Keratinocyte (primary cell): ENCODE measurements around the gene WFDC2. TPM values are rescaled to one million over a fixed set of nuclear protein-coding genes. Genes with fewer than 3 reads are reported as not detected.

Source experiments
- DNase-seq: peaks from one replicate; pipeline ENCODE4 v3.0.0-alpha.2; 2011; ENCODE audit warnings: low read depth, missing footprints, low spot score
- FAIRE-seq: peaks from 2 replicates; lab custom pipeline; 2011; peaks lifted over from hg19 to GRCh38; lab: Jason Lieb, UNC
- H2AFZ ChIP-seq: 2 replicates; pipeline ENCODE4 v1.6.0; 2012; ENCODE audit warnings: low read length, control low read depth, inconsistent platforms; ENCODE audit not compliant: control insufficient read depth
- H3K27ac ChIP-seq: 2 replicates; pipeline ENCODE4 v1.5.1; 2011; ENCODE audit warnings: low read length; ENCODE audit not compliant: control insufficient read depth, insufficient read depth
- H3K27me3 ChIP-seq: 3 replicates; pipeline ENCODE4 v1.6.0; 2011; ENCODE audit warnings: low read length; ENCODE audit not compliant: control insufficient read depth, insufficient read depth; ENCODE audit errors: extremely low read depth
- H3K36me3 ChIP-seq, 2 experiments: 2 replicates in 1 of 2; 3 replicates in 1 of 2; pipeline ENCODE4 v1.5.1; 2011; ENCODE audit warnings: low read length in 2 of 2, mild to moderate bottlenecking in 1 of 2; ENCODE audit not compliant: control insufficient read depth in 2 of 2, insufficient read depth in 2 of 2; ENCODE audit errors: extremely low read depth in 1 of 2
- H3K4me1 ChIP-seq: 3 replicates; pipeline ENCODE4 v1.5.1; 2011; ENCODE audit warnings: low read length; ENCODE audit not compliant: control insufficient read depth, insufficient read depth; ENCODE audit errors: extremely low read depth
- H3K4me2 ChIP-seq: 3 replicates; pipeline ENCODE4 v1.6.0; 2011; ENCODE audit warnings: low read depth, low read length; ENCODE audit not compliant: control insufficient read depth, insufficient read depth; ENCODE audit errors: extremely low read depth
- H3K4me3 ChIP-seq, 3 experiments: fragments of 200-600 bp in 1 of 3; sonication (generic) in 1 of 3; 2 replicates in 2 of 3; 3 replicates in 1 of 3; pipeline ENCODE4 v1.5.1; 2011 to 2016; ENCODE audit warnings: low read length in 3 of 3, mild to moderate bottlenecking in 3 of 3, control low read depth in 2 of 3, inconsistent platforms in 1 of 3, low read depth in 1 of 3, mixed read lengths in 1 of 3, mixed run types in 1 of 3, moderate library complexity in 1 of 3; ENCODE audit not compliant: control insufficient read depth in 2 of 3, insufficient read depth in 2 of 3; ENCODE audit errors: extremely low read depth in 1 of 3
- H3K79me2 ChIP-seq: 2 replicates; pipeline ENCODE4 v1.6.0; 2012; ENCODE audit warnings: low read length; ENCODE audit not compliant: control insufficient read depth, insufficient read depth
- H3K9ac ChIP-seq: 3 replicates; pipeline ENCODE4 v1.6.0; 2011; ENCODE audit warnings: low read length; ENCODE audit not compliant: control insufficient read depth, insufficient read depth; ENCODE audit errors: extremely low read depth
- H3K9me1 ChIP-seq: 3 replicates; pipeline ENCODE4 v1.6.0; 2011; ENCODE audit warnings: low read length; ENCODE audit not compliant: control insufficient read depth, insufficient read depth; ENCODE audit errors: extremely low read depth
- H3K9me3 ChIP-seq: 2 replicates; pipeline ENCODE4 v1.5.1; 2012; ENCODE audit warnings: low read depth, low read length; ENCODE audit not compliant: control insufficient read depth
- H4K20me1 ChIP-seq: 3 replicates; pipeline ENCODE4 v1.6.0; 2011; ENCODE audit warnings: low read length; ENCODE audit not compliant: control insufficient read depth, insufficient read depth; ENCODE audit errors: extremely low read depth
- CTCF ChIP-seq, 3 experiments: IDR thresholded peaks in 1 of 3; conservative IDR thresholded peaks in 1 of 3; optimal IDR thresholded peaks in 1 of 3; 2 replicates in 2 of 3; 3 replicates in 1 of 3; pipeline versions ENCODE3 to v1.5.1; 2011; ENCODE audit warnings: low read length in 3 of 3, mild to moderate bottlenecking in 3 of 3, moderate library complexity in 2 of 3, control low read depth in 1 of 3, inconsistent platforms in 1 of 3; ENCODE audit not compliant: insufficient read depth in 2 of 3; ENCODE audit errors: extremely low read depth in 1 of 3
- EZH2 ChIP-seq: IDR thresholded peaks from one replicate; pipeline ENCODE4 v1.6.1; 2012; ENCODE audit warnings: inconsistent platforms, mild to moderate bottlenecking, low read length, moderate library complexity
- dilution Hi-C: fragments of 300-500 bp; cut with MboI; formaldehyde crosslinking; loops from one replicate; pipeline ENCODE4 v1.7.0; 2020; ENCODE audit warnings: low sequenced_read_pairs; ENCODE audit not compliant: extremely low pct_ligation_motif_present
- polyA minus RNA-seq, 3 experiments: library from RNA; depleted of rRNA, polyadenylated mRNA; stranded (reverse); fragments of >200 nt; gene quantifications; 1 replicate in 1 of 3; 2 replicates in 1 of 3; 3 replicates in 1 of 3; pipeline ENCODE4 v1.2.3, GENCODE V29; 2011
- polyA plus RNA-seq, 5 experiments: library from polyadenylated mRNA; depleted of rRNA in 3 of 5; stranded (reverse) in 3 of 5; stranded (forward) in 1 of 5; unstranded in 1 of 5; fragments of >200 nt; gene quantifications; 1 replicate in 1 of 5; 2 replicates in 3 of 5; 3 replicates in 1 of 5; pipeline versions ENCODE4 v1.2.1 to v1.2.3, GENCODE V29; 2011 to 2012; ENCODE audit warnings: missing spikeins in 2 of 5, low read depth in 1 of 5, low replicate concordance in 1 of 5

The WFDC2 gene, protein sequence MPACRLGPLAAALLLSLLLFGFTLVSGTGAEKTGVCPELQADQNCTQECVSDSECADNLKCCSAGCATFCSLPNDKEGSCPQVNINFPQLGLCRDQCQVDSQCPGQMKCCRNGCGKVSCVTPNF
- polyA plus RNA-seq, result 0.44 TPM in 1 of 3 replicates, not detected in the others
- not detected for polyA plus RNA-seq (2011; ENCODE audit: low read depth)
- polyA plus RNA-seq (2011; cell fraction: cytosol; rRNA removed), result 0.16 and 0.66 TPM in 2 replicates
- polyA plus RNA-seq (2011; cell fraction: nucleus; rRNA removed), result 0.25 and 0.52 TPM in 2 replicates
- polyA plus RNA-seq (2012; ENCODE audit: low replicate concordance), result 0.65 and 0.68 TPM in 2 replicates
- not detected in 3 replicates for polyA minus RNA-seq
- polyA minus RNA-seq (2011; cell fraction: cytosol; rRNA and poly(A)+ RNA removed), result not detected
- not detected in 2 replicates for polyA minus RNA-seq (2011; cell fraction: nucleus; rRNA and poly(A)+ RNA removed)

- Histone ChIP-seq H4K20me1 (no peaks in the 10 kb centered on the region), H3K9me3 (no peaks in the 10 kb centered on the region), H3K27ac (no peak within 1 kb of the TSS), H2AFZ (peak within 1 kb of the TSS; percentile 54), H3K79me2 (no peaks in the 10 kb centered on the region), H3K4me2 (peak within 1 kb of the TSS; percentile 67), H3K4me1 (peaks cover 5% of the 10 kb centered on the region), H3K9me1 (no peaks in the 10 kb centered on the region), H3K36me3 (no peaks in the 10 kb centered on the region), H3K9ac (no peak within 1 kb of the TSS), H3K27me3 (peaks cover 44% of the 10 kb centered on the region), H3K4me3 (peak within 1 kb of the TSS; percentile 10 to 29 (median 24))
- DNase-seq, result no peak
- TF ChIP-seq CTCF (optimal IDR thresholded peaks at IDR 0.05 in 1 of 3, IDR thresholded peaks at IDR 0.05 in 1 of 3, conservative IDR thresholded peaks at IDR 0.05 in 1 of 3; ENCODE audit: extremely low read depth in 1 of 3, insufficient read depth in 2 of 3, low read length in 3 of 3), result no peak
- TF ChIP-seq EZH2, result peak; percentile 40
- dilution Hi-C loops, result no loop called here
- FAIRE-seq, result no peak
Measured at GRCh38 chr20:45469336-45470261, at the start of gene WFDC2. Gene WFDC2, plus strand, starts transcription at chr20:45469753. Its CDS starts 29 bp downstream, at chr20:45469782.

GRCh38 chr20:45420125-45420524 lies 49.4 kb upstream of the WFDC2 start:
- no peak overlapping the region for H2AFZ ChIP-seq
- H3K36me3 ChIP-seq, result peaks cover 27% of the 10 kb centered on the region in 2 experiments
- dilution Hi-C loops, result no loop called here
- no peak for FAIRE-seq
- H3K4me3 ChIP-seq, result no peak overlapping the region
- H3K9me3 ChIP-seq, result no peaks in the 10 kb centered on the region
- peaks cover 24% of the 10 kb centered on the region for H3K79me2 ChIP-seq
- no peak for TF ChIP-seq CTCF (optimal IDR thresholded peaks at IDR 0.05 in 1 of 3, IDR thresholded peaks at IDR 0.05 in 1 of 3, conservative IDR thresholded peaks at IDR 0.05 in 1 of 3; ENCODE audit: extremely low read depth in 1 of 3, insufficient read depth in 2 of 3, low read length in 3 of 3)
- no peak for TF ChIP-seq EZH2
- H3K4me1 ChIP-seq, result peaks cover 24% of the 10 kb centered on the region
- H3K27ac ChIP-seq, result peak overlapping the region; percentile 62
- H3K27me3 ChIP-seq, result no peaks in the 10 kb centered on the region
- H4K20me1 ChIP-seq, result peaks cover 2% of the 10 kb centered on the region
- peak overlapping the region; percentile 34 for H3K9ac ChIP-seq
- DNase-seq, result no peak
- no peak overlapping the region for H3K4me2 ChIP-seq
- H3K9me1 ChIP-seq, result no peaks in the 10 kb centered on the region
